Motor neuron (in vitro differentiated cells): ENCODE data around the gene RIPPLY3. TPM values are rescaled to one million over a fixed set of nuclear protein-coding genes. Genes with fewer than 3 reads are reported as not detected.

Experiments used
- ATAC-seq, 8 experiments: fragments of 200-7000 bp; cut with Tn5 transposase; replicated peaks in 6 of 8; 2 replicates each; pipeline ENCODE4 v1.8.0; 2021; ENCODE audit warnings: mild to moderate bottlenecking in 8 of 8, moderate library complexity in 8 of 8
- H3K27ac ChIP-seq, 2 donors: fragments of 250-450 bp; sonication (Bioruptor Pico); 2 replicates each; pipeline ENCODE4 v1.9.0; 2021; ENCODE audit warnings: antibody characterized with exemption in 2 of 2, mild to moderate bottlenecking in 2 of 2, moderate library complexity in 1 of 2
- H3K4me1 ChIP-seq, 2 donors: fragments of 250-450 bp; sonication (Bioruptor Pico); replicated peaks in 1 of 2; 2 replicates each; pipeline ENCODE4 v1.6.1; 2021; ENCODE audit warnings: antibody characterized with exemption in 2 of 2, mild to moderate bottlenecking in 2 of 2, moderate library complexity in 1 of 2
- H3K4me3 ChIP-seq, 5 donors: fragments of 250-450 bp; sonication (Bioruptor Pico); 2 replicates each; pipeline ENCODE4 v1.9.0; 2021; ENCODE audit warnings: antibody characterized with exemption in 5 of 5, mild to moderate bottlenecking in 5 of 5, moderate library complexity in 4 of 5
- WGBS, 10 experiments: fragments of 450-650 bp; shearing (Covaris generic); methylation state at CpG; one replicate each; pipeline ENCODE4 v1.0.0; 2022; 5-methylcytosine and 5-hydroxymethylcytosine counted together
- in situ Hi-C, 9 experiments: fragments of 400-800 bp; cut with MboI; loops; one replicate each; pipeline ENCODE4 v1.15.0; 2021; ENCODE audit warnings: low sequenced_read_pairs in 9 of 9, low pct_unique_long_range_greater_than_20kb in 2 of 9; ENCODE audit not compliant: unreplicated experiment in 9 of 9
- total RNA-seq, 8 experiments: library from RNA; unstranded; fragments of 300-600 nt; gene quantifications; 2 replicates each; pipeline versions ENCODE4 v1.2.3 to v1.2.4, GENCODE V29; 2022

The RIPPLY3 gene
- total RNA-seq, 8 experiments from 2014 or later = 0.14 to 0.43 (median 0.16) TPM; not detected in 2

- WGBS, 10 experiments = 78 to 100% (median 95%) methylated on average over 1 of the region's 1 CpG; no CpG with 5 or more reads in 4 of the 10 experiments
- H3K27ac ChIP-seq = no peak overlapping the region
- H3K4me3 ChIP-seq = no peak overlapping the region
- peaks cover 8 to 16% of the 10 kb centered on the region in 2 donors for H3K4me1 ChIP-seq
- in situ Hi-C loops = no loop called here
- no peak for ATAC-seq
Observed at GRCh38 chr21:36968976-36969375, 37.5 kb upstream of the RIPPLY3 start.

GRCh38 chr21:36973986-36974850, 32.3 kb upstream of the RIPPLY3 start:
- Histone ChIP-seq H3K27ac (no peak overlapping the region), H3K4me1 (peaks cover 3 to 6% of the 10 kb centered on the region in 2 donors), H3K4me3 (no peak overlapping the region)
- ATAC-seq = peak; percentile 13 to 66 (median 36)
- 63 to 100% (median 86%) methylated on average over 1 to 8 of the region's 14 CpGs; no CpG with 5 or more reads in 2 of the 10 experiments for WGBS, 10 experiments
- in situ Hi-C loops = no loop called here

DNA sequence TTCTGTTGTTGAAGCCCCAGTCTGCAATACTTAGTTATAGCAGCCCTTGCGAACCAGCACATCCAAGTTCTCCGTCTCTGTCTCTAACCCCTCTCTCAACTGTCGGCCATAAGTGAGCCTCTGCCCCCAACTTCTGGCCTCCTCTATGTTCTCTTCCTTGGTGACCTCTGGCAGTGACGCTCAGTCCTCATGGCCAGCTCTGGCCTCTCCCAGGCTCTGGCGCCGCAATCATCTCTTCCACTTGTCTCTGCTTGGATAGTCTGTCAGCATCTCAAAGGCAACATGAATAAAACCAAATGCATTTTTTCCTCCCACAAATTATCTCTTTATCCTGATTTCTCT, 31.7 kb upstream of the RIPPLY3 start:
- Histone ChIP-seq H3K4me3 (no peak overlapping the region), H3K4me1 (peaks cover 3 to 6% of the 10 kb centered on the region in 2 donors), H3K27ac (no peak overlapping the region)
- in situ Hi-C loops = no loop called here
- no peak for ATAC-seq
- 78 to 100% (median 97%) methylated on average over 1 to 6 of the region's 6 CpGs for WGBS, 10 experiments

DNA sequence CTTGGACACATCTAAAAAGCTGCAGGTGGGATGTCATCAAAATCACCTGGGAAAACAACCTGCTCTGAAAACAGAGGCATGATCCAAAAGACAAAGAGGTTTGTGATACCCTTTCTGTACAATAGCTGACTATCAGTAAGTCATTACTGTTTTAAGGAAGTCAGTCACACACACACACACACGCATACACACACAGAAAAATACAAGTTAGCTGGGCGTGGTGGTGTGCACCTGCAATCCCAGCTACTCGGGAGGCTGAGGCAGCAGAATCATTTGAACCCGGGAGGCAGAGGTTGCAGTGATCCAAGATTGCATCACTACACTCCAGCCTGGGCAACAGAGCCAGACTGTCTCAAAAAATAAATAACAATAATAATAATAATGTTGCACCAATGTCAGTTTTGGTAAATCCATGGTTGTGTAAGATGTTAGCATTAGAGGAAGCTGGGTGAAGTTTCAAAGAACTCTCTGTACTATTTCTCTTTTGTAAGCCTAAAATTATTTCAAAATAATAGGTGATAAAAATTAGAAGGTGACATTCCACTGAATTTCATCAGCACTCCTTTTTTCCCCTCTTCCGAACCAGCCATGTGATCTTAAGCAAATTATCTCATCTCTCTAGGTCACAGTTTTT, 30.2 kb upstream of the RIPPLY3 start:
- 0 to 100% (median 90%) methylated on average over 1 to 4 of the region's 5 CpGs; no CpG with 5 or more reads in 1 of the 10 experiments for WGBS, 10 experiments
- no peak for ATAC-seq
- in situ Hi-C loops = no loop called here

GRCh38 chr21:36976882-36977651, 29.4 kb upstream of the RIPPLY3 start:
- H3K4me3 ChIP-seq = no peak overlapping the region
- WGBS, 10 experiments = 3 to 61% (median 32%) methylated on average over 2 to 8 of the region's 8 CpGs
- peak; percentile 69 to 88 (median 76) for ATAC-seq
- H3K4me1 ChIP-seq = peaks cover 6 to 8% of the 10 kb centered on the region in 2 donors
- no peak overlapping the region for H3K27ac ChIP-seq
- in situ Hi-C loops = no loop called here

More for the DNA sequence above, 30.2 kb upstream of the RIPPLY3 start:
- H3K4me3 ChIP-seq = no peak overlapping the region
- H3K27ac ChIP-seq = no peak overlapping the region
- peaks cover 6 to 8% of the 10 kb centered on the region in 2 donors for H3K4me1 ChIP-seq

- Histone ChIP-seq H3K4me3 (peak overlapping the region in 3 of 5 donors; percentile 11 to 22 (median 20)), H3K27ac (no peak overlapping the region), H3K4me1 (peaks cover 6 to 8% of the 10 kb centered on the region in 2 donors)
- ATAC-seq = peak; percentile 33 to 75 (median 64)
- in situ Hi-C loops = no loop called here
- 0 to 42% (median 30%) methylated on average over 1 to 14 of the region's 53 CpGs; no CpG with 5 or more reads in 1 of the 10 experiments for WGBS, 10 experiments
Observed at GRCh38 chr21:36980280-36981048, 26.0 kb upstream of the RIPPLY3 start.

DNA sequence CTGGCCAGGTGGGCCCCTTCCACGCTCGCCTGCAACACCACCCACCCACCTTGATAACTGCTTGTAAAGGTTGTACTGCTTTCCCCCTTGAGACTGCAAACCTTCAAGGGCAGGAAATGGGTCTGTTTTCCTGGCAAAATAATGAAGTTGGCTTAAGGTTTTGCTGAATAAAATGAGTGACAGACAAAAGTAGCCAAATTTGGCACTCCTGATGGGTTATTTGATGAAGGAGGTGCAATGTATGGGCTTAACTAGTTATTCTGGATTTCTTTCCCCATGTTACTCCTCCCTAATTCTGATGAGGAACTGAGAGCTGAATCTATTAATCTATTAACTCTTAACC, 25.5 kb upstream of the RIPPLY3 start:
- peaks cover 6 to 8% of the 10 kb centered on the region in 2 donors for H3K4me1 ChIP-seq
- peak overlapping the region in 1 of 5 donors; percentile 11 for H3K4me3 ChIP-seq
- H3K27ac ChIP-seq = no peak overlapping the region
- in situ Hi-C loops = no loop called here
- no peak for ATAC-seq
- 50 to 100% (median 69%) methylated on average over 1 to 2 of the region's 2 CpGs; no CpG with 5 or more reads in 7 of the 10 experiments for WGBS, 10 experiments

- peaks cover 5 to 8% of the 10 kb centered on the region in 2 donors for H3K4me1 ChIP-seq
- in situ Hi-C loops = no loop called here
- 6 to 94% (median 80%) methylated on average over 1 to 6 of the region's 6 CpGs for WGBS, 10 experiments
- H3K4me3 ChIP-seq = no peak overlapping the region
- H3K27ac ChIP-seq = no peak overlapping the region
- ATAC-seq = no peak
Observed at GRCh38 chr21:36981977-36982700, 24.4 kb upstream of the RIPPLY3 start.

DNA sequence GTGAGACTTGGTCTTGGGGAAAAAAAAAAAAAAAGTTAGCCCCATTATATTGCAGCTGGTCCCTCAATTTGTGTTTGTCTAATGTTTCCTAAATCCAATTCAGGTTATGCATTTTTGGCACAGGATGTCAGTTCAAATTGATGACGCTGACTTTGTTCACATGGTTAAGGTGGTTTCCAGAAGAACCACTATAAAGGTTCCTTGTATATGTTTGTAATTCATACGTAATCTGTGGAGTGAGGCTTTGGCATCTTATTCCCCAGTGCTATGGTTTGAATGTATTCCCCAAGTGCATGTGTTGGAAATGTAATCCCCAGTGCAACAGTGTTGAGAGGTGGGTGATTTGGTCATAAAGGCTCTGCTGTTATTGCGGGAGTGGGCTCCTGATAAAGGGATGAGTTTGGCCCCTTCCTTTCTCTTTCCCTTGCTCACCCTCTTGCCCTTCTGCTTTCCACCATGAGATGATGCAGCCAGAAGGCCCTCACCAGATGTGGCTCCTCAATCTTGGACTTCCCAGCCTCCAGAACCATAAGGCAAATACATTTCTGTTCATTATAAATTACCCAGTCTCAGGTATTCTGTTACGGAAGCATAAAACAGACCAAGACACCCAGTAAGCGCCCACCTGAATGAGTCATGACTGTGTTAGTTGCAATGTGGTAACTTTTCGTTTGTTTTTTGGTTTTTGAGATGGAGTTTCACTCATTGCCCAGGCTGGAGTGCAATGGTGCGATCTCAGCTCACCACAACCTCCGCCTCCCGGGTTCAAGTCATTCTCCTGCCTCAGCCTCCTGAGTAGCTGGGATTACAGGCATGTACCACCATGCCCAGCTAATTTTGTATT, 20.5 kb upstream of the RIPPLY3 start:
- no peak overlapping the region for H3K27ac ChIP-seq
- WGBS, 10 experiments = 0 to 94% (median 75%) methylated on average over 1 to 4 of the region's 9 CpGs; no CpG with 5 or more reads in 1 of the 10 experiments
- no peak overlapping the region for H3K4me3 ChIP-seq
- in situ Hi-C loops = no loop called here
- peaks cover 7% of the 10 kb centered on the region in 2 donors for H3K4me1 ChIP-seq
- ATAC-seq = no peak

DNA sequence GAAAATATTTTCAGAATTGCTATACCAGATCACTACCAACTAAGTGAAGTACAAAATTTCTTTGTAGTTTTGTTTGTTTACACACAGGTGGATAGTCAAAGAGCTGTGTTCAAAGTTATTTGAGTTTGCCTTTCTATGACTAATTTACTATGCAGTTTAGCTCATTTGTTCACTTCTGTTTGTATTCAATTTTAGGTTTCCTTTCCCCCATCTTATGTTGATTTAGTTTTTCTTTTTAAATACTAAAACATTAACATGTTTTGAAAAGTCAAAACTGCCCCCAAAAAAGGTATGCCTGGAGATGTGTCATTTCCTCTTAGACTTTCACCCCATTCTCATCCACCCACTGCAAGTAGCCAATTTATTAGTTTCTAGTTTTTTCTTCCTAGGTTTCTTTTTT, 18.7 kb upstream of the RIPPLY3 start:
- H3K27ac ChIP-seq = no peak overlapping the region
- in situ Hi-C loops = no loop called here
- ATAC-seq = no peak
- peaks cover 7 to 8% of the 10 kb centered on the region in 2 donors for H3K4me1 ChIP-seq
- H3K4me3 ChIP-seq = no peak overlapping the region

GRCh38 chr21:36988536-36988935, 18.0 kb upstream of the RIPPLY3 start:
- ATAC-seq = no peak
- H3K4me1 ChIP-seq = peaks cover 7 to 8% of the 10 kb centered on the region in 2 donors
- no peak overlapping the region for H3K27ac ChIP-seq
- in situ Hi-C loops = no loop called here
- H3K4me3 ChIP-seq = no peak overlapping the region
- 19 to 100% (median 89%) methylated on average over 1 to 4 of the region's 4 CpGs for WGBS, 10 experiments
